ENCODE results near the gene GABRR3. TPM values are rescaled to one million over a fixed set of nuclear protein-coding genes. Genes with fewer than 3 reads are reported as not detected.

The GABRR3 gene
- polyA plus RNA-seq, 3 donors, result not detected

DNA sequence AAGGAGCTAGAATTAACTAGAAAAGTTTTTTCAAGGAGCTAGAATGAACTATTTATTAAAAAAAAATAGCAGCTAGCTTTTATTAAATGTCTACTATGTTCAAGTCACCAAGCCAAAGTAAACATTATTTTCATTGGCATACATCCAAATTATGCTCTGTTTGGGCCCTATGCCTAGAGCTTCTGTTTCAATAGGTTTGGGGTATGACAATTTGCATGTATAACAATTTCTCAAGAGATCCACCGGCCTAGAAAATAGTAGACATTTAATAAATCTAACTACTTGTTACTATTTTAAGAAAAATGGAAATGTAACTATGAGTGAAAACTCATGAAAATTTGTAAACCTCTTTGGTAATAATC lies 8.0 kb downstream of the GABRR3 start:
- H3K27ac ChIP-seq (ENCODE audit: low read depth in 1 of 2, low read length in 2 of 2), result no peak overlapping the region
- no peak overlapping the region for H2AFZ ChIP-seq (ENCODE audit: insufficient read depth, low read depth, low read length, poor library complexity, severe bottlenecking)
- no peaks in the 10 kb centered on the region for H3K9me3 ChIP-seq (replicated peaks in 1 of 2; ENCODE audit: control insufficient read depth in 1 of 2, insufficient read depth in 1 of 2, low read length in 2 of 2)
- intact Hi-C loops (cut with micrococcal nuclease), result no loop called here
- H3K4me3 ChIP-seq (replicated peaks in 1 of 3; ENCODE audit: low read depth in 2 of 3, low read length in 3 of 3), result no peak overlapping the region
- Mint-ChIP-seq H3K9me3 (no peaks in the 10 kb centered on the region), H3K27me3 (ENCODE audit: low read depth in 3 of 3) (peaks cover 0 to 4% (median 4%) of the 10 kb centered on the region in 3 donors), H3K27ac (no peak overlapping the region), H3K36me3 (no peaks in the 10 kb centered on the region), H3K4me1 (peaks cover 14% of the 10 kb centered on the region), H3K4me3 (no peak overlapping the region)
- TF ChIP-seq, protein P1, sequence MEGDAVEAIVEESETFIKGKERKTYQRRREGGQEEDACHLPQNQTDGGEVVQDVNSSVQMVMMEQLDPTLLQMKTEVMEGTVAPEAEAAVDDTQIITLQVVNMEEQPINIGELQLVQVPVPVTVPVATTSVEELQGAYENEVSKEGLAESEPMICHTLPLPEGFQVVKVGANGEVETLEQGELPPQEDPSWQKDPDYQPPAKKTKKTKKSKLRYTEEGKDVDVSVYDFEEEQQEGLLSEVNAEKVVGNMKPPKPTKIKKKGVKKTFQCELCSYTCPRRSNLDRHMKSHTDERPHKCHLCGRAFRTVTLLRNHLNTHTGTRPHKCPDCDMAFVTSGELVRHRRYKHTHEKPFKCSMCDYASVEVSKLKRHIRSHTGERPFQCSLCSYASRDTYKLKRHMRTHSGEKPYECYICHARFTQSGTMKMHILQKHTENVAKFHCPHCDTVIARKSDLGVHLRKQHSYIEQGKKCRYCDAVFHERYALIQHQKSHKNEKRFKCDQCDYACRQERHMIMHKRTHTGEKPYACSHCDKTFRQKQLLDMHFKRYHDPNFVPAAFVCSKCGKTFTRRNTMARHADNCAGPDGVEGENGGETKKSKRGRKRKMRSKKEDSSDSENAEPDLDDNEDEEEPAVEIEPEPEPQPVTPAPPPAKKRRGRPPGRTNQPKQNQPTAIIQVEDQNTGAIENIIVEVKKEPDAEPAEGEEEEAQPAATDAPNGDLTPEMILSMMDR (IDR thresholded peaks at IDR 0.05), result no peak
- H3K9ac ChIP-seq (ENCODE audit: insufficient read depth, low read length, poor library complexity, severe bottlenecking), result no peak overlapping the region
- no peaks in the 10 kb centered on the region for H3K36me3 ChIP-seq (replicated peaks in 1 of 2; ENCODE audit: control insufficient read depth in 1 of 2, insufficient read depth in 2 of 2, low read length in 2 of 2)
- peaks cover 0 to 5% of the 10 kb centered on the region in 2 donors for H3K4me1 ChIP-seq (ENCODE audit: control insufficient read depth in 1 of 2, insufficient read depth in 2 of 2, low read length in 2 of 2)
- no CpG with 5 or more reads among the region's 1 CpG for WGBS (ENCODE audit: insufficient coverage)
- H3K79me2 ChIP-seq (ENCODE audit: insufficient read depth, low read length), result no peaks in the 10 kb centered on the region
- DNase-seq, result no peak
- no peaks in the 10 kb centered on the region for H3K27me3 ChIP-seq (ENCODE audit: control insufficient read depth in 2 of 2, insufficient read depth in 2 of 2, low read length in 2 of 2)
- no peaks in the 10 kb centered on the region for H4K20me1 ChIP-seq (ENCODE audit: insufficient read depth, low read length)
- no peak overlapping the region for H3K4me2 ChIP-seq (replicated peaks; ENCODE audit: extremely low read depth, low read length, poor library complexity, severe bottlenecking)

DNA sequence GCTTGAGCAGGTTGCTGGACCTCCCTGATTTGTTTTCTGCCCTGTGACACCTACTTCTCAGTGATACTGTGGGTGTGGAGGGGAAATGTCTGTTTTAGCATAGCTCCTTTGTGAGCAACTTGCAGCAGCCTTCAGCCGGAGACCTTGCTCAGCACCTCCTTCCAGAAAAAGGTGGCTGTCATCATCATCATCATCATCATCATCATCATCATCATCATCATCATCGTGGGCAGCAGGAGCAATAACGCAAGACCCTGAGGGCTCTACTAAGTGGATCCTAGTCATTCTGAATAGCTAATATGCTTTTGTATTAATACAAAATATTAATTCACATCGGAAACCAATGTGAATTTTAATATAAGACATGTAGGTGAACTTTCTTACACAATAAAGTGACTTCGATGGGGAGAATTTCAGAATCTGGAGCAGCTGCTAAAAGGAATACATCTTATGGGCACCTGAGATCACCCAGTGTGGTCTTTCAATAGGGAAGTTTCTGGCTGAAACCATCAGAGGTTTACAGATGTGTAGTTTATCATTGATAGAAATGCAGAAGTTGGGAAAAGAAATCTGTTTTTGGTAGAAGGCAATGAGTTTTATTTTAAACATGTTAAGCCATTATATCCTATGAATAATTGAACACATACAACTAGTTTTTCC lies 8.6 kb downstream of the GABRR3 start:
- no peak for DNase-seq
- H3K4me1 ChIP-seq (ENCODE audit: control insufficient read depth in 1 of 2, insufficient read depth in 2 of 2, low read length in 2 of 2), result peaks cover 0 to 5% of the 10 kb centered on the region in 2 donors
- no peaks in the 10 kb centered on the region for H3K79me2 ChIP-seq (ENCODE audit: insufficient read depth, low read length)
- no peak overlapping the region for H3K9ac ChIP-seq (ENCODE audit: insufficient read depth, low read length, poor library complexity, severe bottlenecking)
- Mint-ChIP-seq H3K27ac (no peak overlapping the region), H3K27me3 (ENCODE audit: low read depth in 3 of 3) (peaks cover 2 to 4% (median 4%) of the 10 kb centered on the region in 3 donors), H3K4me1 (peaks cover 14% of the 10 kb centered on the region), H3K9me3 (no peaks in the 10 kb centered on the region), H3K36me3 (no peaks in the 10 kb centered on the region), H3K4me3 (no peak overlapping the region)
- H3K4me3 ChIP-seq (replicated peaks in 1 of 3; ENCODE audit: low read depth in 2 of 3, low read length in 3 of 3), result no peak overlapping the region
- no peak overlapping the region for H3K27ac ChIP-seq (ENCODE audit: low read depth in 1 of 2, low read length in 2 of 2)
- WGBS (ENCODE audit: insufficient coverage), result no CpG with 5 or more reads among the region's 5 CpGs
- H3K36me3 ChIP-seq (replicated peaks in 1 of 2; ENCODE audit: control insufficient read depth in 1 of 2, insufficient read depth in 2 of 2, low read length in 2 of 2), result no peaks in the 10 kb centered on the region
- H2AFZ ChIP-seq (ENCODE audit: insufficient read depth, low read depth, low read length, poor library complexity, severe bottlenecking), result no peak overlapping the region
- H3K9me3 ChIP-seq (replicated peaks in 1 of 2; ENCODE audit: control insufficient read depth in 1 of 2, insufficient read depth in 1 of 2, low read length in 2 of 2), result no peaks in the 10 kb centered on the region
- no peaks in the 10 kb centered on the region for H3K27me3 ChIP-seq (ENCODE audit: control insufficient read depth in 2 of 2, insufficient read depth in 2 of 2, low read length in 2 of 2)
- TF ChIP-seq, protein P1 (IDR thresholded peaks at IDR 0.05), result no peak
- intact Hi-C loops (cut with micrococcal nuclease), result no loop called here
- no peaks in the 10 kb centered on the region for H4K20me1 ChIP-seq (ENCODE audit: insufficient read depth, low read length)
- H3K4me2 ChIP-seq (replicated peaks; ENCODE audit: extremely low read depth, low read length, poor library complexity, severe bottlenecking), result no peak overlapping the region
